Spleen (tissue), 11 donors: ENCODE results near the gene NR2C2. TPM values are rescaled to one million over a fixed set of nuclear protein-coding genes. Genes with fewer than 3 reads are reported as not detected.

Experiments
- DNase-seq: peaks from one replicate; pipeline ENCODE4 v3.0.0-alpha.2; 2020
- H3K27ac ChIP-seq, 8 donors: fragments of 200-600 bp; sonication (generic) in 7 of 8; 1 replicate in 4 of 8; 2 replicates in 4 of 8; pipeline versions ENCODE4 v1.5.0 to v1.8.0; 2016 to 2021; ENCODE audit warnings: inconsistent platforms in 4 of 8, mild to moderate bottlenecking in 4 of 8, moderate library complexity in 1 of 8
- H3K27me3 ChIP-seq, 7 donors: fragments of 200-600 bp; sonication (generic) in 6 of 7; replicated peaks in 1 of 7; 1 replicate in 4 of 7; 2 replicates in 3 of 7; pipeline versions ENCODE4 v1.5.0 to v1.8.0; 2016 to 2021; ENCODE audit warnings: inconsistent platforms in 3 of 7, mild to moderate bottlenecking in 1 of 7
- H3K36me3 ChIP-seq, 6 donors: fragments of 200-600 bp; sonication (generic) in 5 of 6; 1 replicate in 4 of 6; 2 replicates in 2 of 6; pipeline versions ENCODE4 v1.5.0 to v1.8.0; 2016 to 2021; ENCODE audit warnings: inconsistent platforms in 2 of 6
- H3K4me1 ChIP-seq, 6 donors: fragments of 200-600 bp; sonication (generic) in 5 of 6; 1 replicate in 3 of 6; 2 replicates in 3 of 6; pipeline versions ENCODE4 v1.5.0 to v1.8.0; 2016 to 2021; ENCODE audit warnings: inconsistent platforms in 3 of 6
- H3K4me3 ChIP-seq, 8 donors: fragments of 200-600 bp; sonication (generic) in 7 of 8; 1 replicate in 4 of 8; 2 replicates in 4 of 8; pipeline versions ENCODE4 v1.5.0 to v1.8.0; 2016 to 2021; ENCODE audit warnings: inconsistent platforms in 4 of 8, mild to moderate bottlenecking in 4 of 8, moderate library complexity in 2 of 8
- H3K9me3 ChIP-seq, 8 donors: fragments of 200-600 bp; sonication (generic) in 7 of 8; 1 replicate in 4 of 8; 2 replicates in 4 of 8; pipeline versions ENCODE4 v1.5.0 to v1.8.0; 2016 to 2021; ENCODE audit warnings: inconsistent platforms in 4 of 8
- POLR2A ChIP-seq, 3 donors: fragments of 450-650 bp; IDR thresholded peaks; one replicate each; pipeline ENCODE4 v1.5.1; 2017; ENCODE audit warnings: antibody characterized with exemption in 3 of 3, mild to moderate bottlenecking in 1 of 3
- POLR2AphosphoS5 ChIP-seq, 3 donors: sonication (generic); formaldehyde crosslinking; IDR thresholded peaks; one replicate each; pipeline ENCODE4 v1.5.1; 2017; ENCODE audit warnings: antibody characterized with exemption in 3 of 3
- whole genome bisulfite sequencing, 5 donors: extraction: QIAGEN DNeasy Blood & Tissue Kit in 3 of 5; methylation state at CpG; one replicate each; pipeline versions ENCODE4 v1.1.5 to v1.1.7; 2013 to 2018; 5-methylcytosine and 5-hydroxymethylcytosine counted together
- intact Hi-C: fragments of 100-400 bp; cut with DNase I; formaldehyde crosslinking; loops from one replicate; pipeline ENCODE4 v1.15.0; 2023; ENCODE audit warnings: low total_unique reads
- polyA plus RNA-seq, 3 donors: library from polyadenylated mRNA; stranded (reverse); fragments of 200-250 nt; gene quantifications; one replicate each; pipeline ENCODE4 v1.2.1, GENCODE V29; 2013
- total RNA-seq, 7 donors: library from RNA; depleted of rRNA in 3 of 7; stranded (reverse); fragments of >200 nt in 3 of 7; fragmentation: NEBNext Ultra II Directional in 4 of 7; extraction: Animal tissue kit (Norgen Biotek cat#: 25700) in 4 of 7; gene quantifications; one replicate each; pipeline versions ENCODE4 v1.1.0 to v1.2.1, GENCODE V29; 2016 to 2021
- TF ChIP-seq, protein P1 (sequence below), 11 experiments: fragments of 200-600 bp in 7 of 11; fragments of 450-650 bp in 4 of 11; sonication (generic) in 4 of 11; IDR thresholded peaks in 8 of 11; conservative IDR thresholded peaks in 3 of 11; 1 replicate in 7 of 11; 2 replicates in 4 of 11; pipeline versions ENCODE4 v1.4.0 to v1.8.0; 2016 to 2021; ENCODE audit warnings: antibody characterized with exemption in 11 of 11, inconsistent platforms in 4 of 11, mild to moderate bottlenecking in 1 of 11
- donor health status: healthy with polysubstance abuse.
- donor health status: DM: no; HTN: no; CAD: no; lungs with moderate emphysema.
- donor health status: DM: no; HTN: no; CAD: no.
- donor health status: Bipolar disorder and iron deficiency.
- donor health status: healthy.
- donor health status: DM: no; HTN: no; CAD: no.
- donor health status: DM: yes; HTN: yes; CAD: no.

The NR2C2 gene
- total and polyA plus RNA-seq, 10 donors, result 7.2 to 75.5 (median 60.2) TPM

DNA sequence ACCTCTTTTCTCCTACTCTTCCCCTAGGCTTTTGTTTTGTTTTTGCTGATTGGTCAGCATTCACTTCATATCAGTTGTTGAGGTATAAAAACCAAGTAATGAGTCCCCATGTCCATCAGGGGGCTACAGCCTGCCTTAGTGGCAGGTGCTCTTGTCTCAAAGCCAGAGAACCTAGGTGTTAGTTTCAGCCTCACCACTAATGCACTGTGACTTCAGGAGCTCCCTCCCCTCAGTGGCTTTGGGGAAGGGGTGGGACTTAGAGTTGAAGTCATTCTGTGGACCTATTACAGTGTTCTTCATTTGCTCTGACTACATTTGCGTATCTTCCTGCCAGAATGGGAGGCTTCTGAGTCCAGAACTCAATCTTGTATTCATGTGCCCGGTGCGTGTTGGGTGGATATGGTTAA, 41.6 kb downstream of the NR2C2 start:
- Histone ChIP-seq H3K9me3 (peaks cover 0 to 4% (median 0%) of the 10 kb centered on the region in 8 donors), H3K27ac (peak overlapping the region in 4 of 8 donors; percentile 25 to 58 (median 43)), H3K27me3 (no peaks in the 10 kb centered on the region), H3K36me3 (no peaks in the 10 kb centered on the region), H3K4me3 (no peak overlapping the region), H3K4me1 (peaks cover 36 to 80% (median 63%) of the 10 kb centered on the region in 6 donors)
- intact Hi-C loops, result no loop called here
- TF ChIP-seq, protein P1, sequence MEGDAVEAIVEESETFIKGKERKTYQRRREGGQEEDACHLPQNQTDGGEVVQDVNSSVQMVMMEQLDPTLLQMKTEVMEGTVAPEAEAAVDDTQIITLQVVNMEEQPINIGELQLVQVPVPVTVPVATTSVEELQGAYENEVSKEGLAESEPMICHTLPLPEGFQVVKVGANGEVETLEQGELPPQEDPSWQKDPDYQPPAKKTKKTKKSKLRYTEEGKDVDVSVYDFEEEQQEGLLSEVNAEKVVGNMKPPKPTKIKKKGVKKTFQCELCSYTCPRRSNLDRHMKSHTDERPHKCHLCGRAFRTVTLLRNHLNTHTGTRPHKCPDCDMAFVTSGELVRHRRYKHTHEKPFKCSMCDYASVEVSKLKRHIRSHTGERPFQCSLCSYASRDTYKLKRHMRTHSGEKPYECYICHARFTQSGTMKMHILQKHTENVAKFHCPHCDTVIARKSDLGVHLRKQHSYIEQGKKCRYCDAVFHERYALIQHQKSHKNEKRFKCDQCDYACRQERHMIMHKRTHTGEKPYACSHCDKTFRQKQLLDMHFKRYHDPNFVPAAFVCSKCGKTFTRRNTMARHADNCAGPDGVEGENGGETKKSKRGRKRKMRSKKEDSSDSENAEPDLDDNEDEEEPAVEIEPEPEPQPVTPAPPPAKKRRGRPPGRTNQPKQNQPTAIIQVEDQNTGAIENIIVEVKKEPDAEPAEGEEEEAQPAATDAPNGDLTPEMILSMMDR (IDR thresholded peaks at IDR 0.05 in 8 of 11, conservative IDR thresholded peaks at IDR 0.05 in 3 of 11), result peak in 1 of 11 experiments; percentile 14
- TF ChIP-seq POLR2A (IDR thresholded peaks at IDR 0.05), result no peak
- no peak for DNase-seq
- WGBS, 5 donors, result 68 to 82% (median 73%) methylated on average over 3 of the region's 3 CpGs

DNA sequence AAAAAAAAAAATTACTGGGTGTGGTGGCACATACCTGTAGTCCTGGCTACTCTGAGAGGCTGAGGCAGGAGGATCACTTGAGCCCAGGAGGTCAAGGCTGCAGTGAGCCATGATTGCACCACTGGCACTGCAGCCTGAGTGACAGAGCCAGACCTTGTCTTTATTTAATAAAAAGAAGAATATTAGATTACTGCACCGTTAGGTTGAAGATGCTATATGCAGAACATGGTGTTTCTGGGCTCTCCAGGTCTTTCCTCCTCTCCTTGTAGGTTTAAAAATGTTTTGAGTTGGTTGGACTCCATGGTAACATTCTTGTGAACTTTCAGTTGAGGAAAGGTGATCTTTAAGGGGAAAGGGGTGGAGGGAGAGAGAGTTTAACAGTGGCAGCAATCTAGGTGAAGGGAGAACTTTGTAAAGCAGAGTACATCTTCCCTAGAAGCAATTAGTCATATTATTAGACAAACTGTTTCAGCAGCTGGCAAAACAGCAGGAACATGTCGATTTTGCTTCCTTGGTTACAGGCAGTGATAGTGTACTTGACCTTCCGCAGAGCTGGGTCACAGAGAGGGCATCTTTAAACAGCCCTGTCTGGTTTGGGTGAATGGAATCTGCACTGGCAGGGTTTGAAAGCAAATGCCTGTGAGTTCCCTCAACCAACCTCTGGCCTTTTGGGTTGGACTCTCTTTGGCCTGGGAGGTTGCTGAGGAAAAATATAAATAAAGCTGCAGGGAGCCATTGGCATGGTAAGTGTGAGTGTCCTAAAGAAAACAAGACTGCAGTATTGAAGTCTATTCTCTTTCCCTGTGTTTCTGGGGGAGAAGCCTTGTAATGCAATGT, 42.8 kb downstream of the NR2C2 start:
- H3K27ac ChIP-seq, result peak overlapping the region in 4 of 8 donors; percentile 34 to 53 (median 49)
- intact Hi-C loops, result no loop called here
- TF ChIP-seq POLR2A (IDR thresholded peaks at IDR 0.05), result no peak
- TF ChIP-seq, protein P1 (IDR thresholded peaks at IDR 0.05 in 8 of 11, conservative IDR thresholded peaks at IDR 0.05 in 3 of 11), result no peak
- TF ChIP-seq POLR2AphosphoS5 (IDR thresholded peaks at IDR 0.05), result peak in 1 of 3 donors; percentile 79
- DNase-seq, result no peak
- WGBS, 5 donors, result 53 to 72% (median 65%) methylated on average over 3 of the region's 3 CpGs
- H3K36me3 ChIP-seq, result no peaks in the 10 kb centered on the region
- no peak overlapping the region for H3K4me3 ChIP-seq
- H3K4me1 ChIP-seq, result peaks cover 36 to 79% (median 63%) of the 10 kb centered on the region in 6 donors
- no peaks in the 10 kb centered on the region for H3K9me3 ChIP-seq
- no peaks in the 10 kb centered on the region for H3K27me3 ChIP-seq

DNA sequence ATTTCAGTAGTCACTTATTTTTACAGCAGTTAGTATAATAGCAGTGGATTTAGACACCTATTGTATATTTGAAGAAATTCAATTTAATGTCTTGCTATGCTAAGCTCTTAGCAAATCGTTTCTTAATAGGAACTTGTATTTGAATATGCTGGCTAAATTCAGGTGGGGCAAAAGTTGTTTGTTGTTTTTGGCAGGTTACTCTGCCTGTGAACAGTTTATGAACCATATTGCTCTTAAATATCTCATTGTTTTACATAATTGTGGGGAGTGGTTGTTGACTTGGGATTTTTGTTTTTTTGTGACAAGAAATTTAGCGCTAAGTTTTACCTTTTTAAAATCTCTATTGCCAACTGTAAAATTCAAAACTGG, 43.4 kb downstream of the NR2C2 start:
- H3K36me3 ChIP-seq, result no peaks in the 10 kb centered on the region
- no peak overlapping the region for H3K4me3 ChIP-seq
- DNase-seq, result no peak
- WGBS, 5 donors, result 71 to 82% (median 82%) methylated on average over 2 of the region's 2 CpGs
- peaks cover 36 to 73% (median 59%) of the 10 kb centered on the region in 6 donors for H3K4me1 ChIP-seq
- H3K9me3 ChIP-seq, result no peaks in the 10 kb centered on the region
- no peak for TF ChIP-seq POLR2AphosphoS5 (IDR thresholded peaks at IDR 0.05)
- no peak for TF ChIP-seq POLR2A (IDR thresholded peaks at IDR 0.05)
- TF ChIP-seq, protein P1 (IDR thresholded peaks at IDR 0.05 in 8 of 11, conservative IDR thresholded peaks at IDR 0.05 in 3 of 11), result no peak
- intact Hi-C loops, result no loop called here
- peak overlapping the region in 3 of 8 donors; percentile 36 to 53 (median 52) for H3K27ac ChIP-seq
- no peaks in the 10 kb centered on the region for H3K27me3 ChIP-seq

DNA sequence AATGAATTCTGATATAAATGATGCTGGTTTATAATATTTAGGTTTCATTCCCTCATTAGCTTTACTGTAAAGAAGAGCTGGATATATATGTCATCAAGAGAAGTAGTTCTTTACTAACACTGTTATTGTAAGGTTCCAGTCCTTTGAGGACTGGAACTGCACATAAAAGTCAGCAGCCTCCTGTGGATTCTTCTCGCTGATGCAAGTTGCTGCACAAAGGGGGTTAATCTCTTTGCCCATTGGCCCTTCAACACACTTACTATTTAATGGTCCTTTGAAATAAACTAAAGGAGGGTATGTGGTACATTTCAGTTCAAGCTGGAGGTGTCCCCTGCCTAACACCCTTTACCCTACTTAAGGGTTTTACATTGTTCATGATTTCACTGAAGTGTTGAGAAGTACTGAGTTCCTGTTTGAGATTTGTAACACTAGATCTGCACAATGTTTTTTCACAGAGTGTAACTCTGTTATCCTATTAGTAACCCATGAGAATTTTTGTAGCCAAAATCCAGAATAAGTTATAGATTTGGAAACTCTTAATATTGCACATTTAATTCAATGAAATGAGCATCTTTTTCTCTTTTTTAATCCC, 43.9 kb downstream of the NR2C2 start:
- H3K36me3 ChIP-seq, result no peaks in the 10 kb centered on the region
- peak overlapping the region in 5 of 8 donors; percentile 14 to 53 (median 36) for H3K27ac ChIP-seq
- no peak overlapping the region for H3K4me3 ChIP-seq
- peaks cover 34 to 68% (median 55%) of the 10 kb centered on the region in 6 donors for H3K4me1 ChIP-seq
- intact Hi-C loops, result no loop called here
- no peaks in the 10 kb centered on the region for H3K27me3 ChIP-seq
- DNase-seq, result no peak
- WGBS, 5 donors, result 82 to 95% (median 92%) methylated on average over 1 of the region's 1 CpG
- no peaks in the 10 kb centered on the region for H3K9me3 ChIP-seq
- TF ChIP-seq POLR2A (IDR thresholded peaks at IDR 0.05), result no peak
- TF ChIP-seq, protein P1 (IDR thresholded peaks at IDR 0.05 in 8 of 11, conservative IDR thresholded peaks at IDR 0.05 in 3 of 11), result no peak
- no peak for TF ChIP-seq POLR2AphosphoS5 (IDR thresholded peaks at IDR 0.05)
